NCI-H1048 (cell line): ENCODE results near the gene AIM2.

Experiments
- DNase-seq: peaks from one replicate; lab custom pipeline; 2025; lab: John Stamatoyannopoulos, UW

Gene AIM2

DNA sequence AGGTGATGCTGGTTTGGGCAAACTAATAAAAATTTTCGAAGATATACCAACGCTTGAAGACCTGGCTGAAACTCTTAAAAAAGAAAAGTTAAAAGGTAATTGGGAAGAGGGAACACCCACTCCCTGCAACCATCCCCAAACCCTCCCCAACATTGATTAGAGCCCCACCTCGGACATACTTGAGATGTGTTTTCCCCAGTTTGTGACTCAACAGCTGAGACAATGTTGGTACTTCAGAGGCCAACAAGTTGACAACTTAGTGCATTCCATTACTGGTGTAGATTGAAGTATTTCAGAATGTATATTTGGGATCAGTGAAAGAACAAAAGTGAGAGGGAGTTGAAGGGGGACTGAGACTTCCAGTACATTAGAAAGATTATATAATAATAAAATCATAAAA is 61.7 kb downstream of the AIM2 start:
- DNase-seq: no peak

DNA sequence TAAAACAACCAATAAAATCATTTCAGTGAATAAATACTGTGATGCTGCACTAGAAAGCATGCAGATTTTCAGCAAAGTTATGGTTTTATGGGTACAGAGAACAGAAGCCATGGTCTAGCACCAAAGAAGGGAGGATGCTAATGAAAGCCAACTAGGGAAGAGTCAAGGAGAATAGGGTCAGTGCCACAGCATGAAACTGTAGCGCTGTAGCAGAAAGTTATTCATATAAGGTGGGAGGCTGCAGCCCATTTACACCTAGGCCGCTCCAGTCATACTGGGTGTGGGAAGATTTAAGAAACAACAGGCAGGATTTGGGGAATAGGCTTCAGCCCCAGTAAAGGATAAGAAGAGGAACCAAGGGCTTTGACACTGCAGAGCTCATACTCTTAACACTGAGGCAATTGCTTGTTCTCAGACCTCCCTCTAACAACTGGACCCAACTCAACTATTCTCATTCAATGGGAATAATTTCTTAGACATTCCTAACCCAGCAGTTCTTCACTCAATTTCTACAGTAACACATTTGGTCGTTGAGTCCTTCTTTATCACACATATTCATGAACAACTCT is 62.5 kb downstream of the AIM2 start:
- no peak for DNase-seq

DNA sequence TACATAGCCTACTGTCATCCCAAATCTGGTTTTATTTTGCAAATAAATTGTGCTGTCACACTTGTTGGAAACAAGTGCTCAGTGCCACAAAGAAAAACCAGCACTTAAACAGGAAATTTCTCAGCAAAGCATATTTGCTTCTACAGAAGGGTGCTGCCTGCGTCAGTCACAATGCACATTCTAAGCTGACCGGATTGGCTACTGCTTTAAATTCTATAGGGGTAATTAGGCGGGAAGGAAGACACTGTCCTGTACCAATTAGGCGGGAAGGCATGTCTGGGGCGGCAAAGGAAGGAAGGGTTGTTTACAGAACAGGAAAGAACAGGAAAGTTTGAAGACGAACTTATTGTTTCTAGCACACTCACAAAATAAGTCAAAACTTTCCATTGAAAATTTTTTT is 64.1 kb downstream of the AIM2 start:
- no peak for DNase-seq
